Osteoblast (primary cell): ENCODE measurements around the gene STK33. TPM values are rescaled to one million over a fixed set of nuclear protein-coding genes. Genes with fewer than 3 reads are reported as not detected.
"Not testable (repeated sequence)": the region's sequence is repeated elsewhere in the genome, so short reads cannot be mapped to it uniquely, and the experiment has no call there.

Source experiments
- DNase-seq: peaks from one replicate; pipeline ENCODE4 v3.0.0; 2011; ENCODE audit warnings: low spot score, mixed read lengths; ENCODE audit not compliant: insufficient read length; ENCODE audit errors: missing footprints
- H2AFZ ChIP-seq: 2 replicates; pipeline ENCODE4 v1.6.0; 2011; ENCODE audit warnings: mild to moderate bottlenecking, low read length
- H3K27ac ChIP-seq: 2 replicates; pipeline ENCODE4 v1.5.1; 2011; ENCODE audit warnings: mild to moderate bottlenecking, low read depth, low read length, moderate library complexity
- H3K27me3 ChIP-seq: 2 replicates; pipeline ENCODE4 v1.6.0; 2012; ENCODE audit warnings: mild to moderate bottlenecking, control low read depth, inconsistent platforms, low read length, moderate library complexity; ENCODE audit not compliant: insufficient read depth
- H3K36me3 ChIP-seq: 2 replicates; pipeline ENCODE4 v1.5.1; 2011; ENCODE audit warnings: mild to moderate bottlenecking, low read length, control low read depth, moderate library complexity; ENCODE audit not compliant: insufficient read depth
- H3K4me1 ChIP-seq: 2 replicates; pipeline ENCODE4 v1.5.1; 2011; ENCODE audit warnings: mild to moderate bottlenecking, low read length, control low read depth, moderate library complexity; ENCODE audit not compliant: insufficient read depth
- H3K4me2 ChIP-seq: 2 replicates; pipeline ENCODE4 v1.6.0; 2011; ENCODE audit warnings: mild to moderate bottlenecking, low read length; ENCODE audit not compliant: insufficient read depth
- H3K4me3 ChIP-seq: fragments of 200-600 bp; sonication (generic); 3 replicates; pipeline ENCODE4 v1.5.1; 2012; ENCODE audit warnings: mild to moderate bottlenecking, low read length, inconsistent platforms; ENCODE audit not compliant: insufficient read depth
- H3K79me2 ChIP-seq: 2 replicates; pipeline ENCODE4 v1.6.0; 2012; ENCODE audit warnings: mild to moderate bottlenecking, low read length, control low read depth, inconsistent platforms; ENCODE audit not compliant: insufficient read depth
- H3K9me3 ChIP-seq: 2 replicates; pipeline ENCODE4 v1.5.1; 2011; ENCODE audit warnings: low read depth, low read length, control low read depth
- H4K20me1 ChIP-seq: 2 replicates; pipeline ENCODE4 v1.6.0; 2012; ENCODE audit warnings: mild to moderate bottlenecking, low read length, control low read depth; ENCODE audit not compliant: insufficient read depth
- CTCF ChIP-seq: IDR thresholded peaks from 2 replicates; pipeline ENCODE4 v1.5.1; 2011; ENCODE audit warnings: mild to moderate bottlenecking, low read depth, low read length, moderate library complexity; ENCODE audit errors: extremely low read depth
- total RNA-seq: library from RNA; depleted of rRNA; stranded (reverse); fragments of >200 nt; gene quantifications from 2 replicates; pipeline ENCODE4 v1.2.3, GENCODE V29; 2012

The STK33 gene
- total RNA-seq, 1 donor: 0.72 TPM

- H3K27me3 ChIP-seq: peaks cover 6% of the 10 kb centered on the region
Observed at GRCh38 chr11:8477151-8477550, 116.9 kb downstream of the STK33 start.

GRCh38 chr11:8467806-8468205 lies 126.2 kb downstream of the STK33 start:
- H3K27me3 ChIP-seq, H3K36me3 ChIP-seq, H3K9me3 ChIP-seq, H3K79me2 ChIP-seq, H3K4me2 ChIP-seq, H2AFZ ChIP-seq, DNase-seq, H3K4me1 ChIP-seq, H3K4me3 ChIP-seq, H4K20me1 ChIP-seq, H3K27ac ChIP-seq: not testable (repeated sequence)

More at GRCh38 chr11:8477151-8477550, 116.9 kb downstream of the STK33 start:
- no peak overlapping the region for H3K4me3 ChIP-seq
- H3K4me2 ChIP-seq: no peak overlapping the region
- no peaks in the 10 kb centered on the region for H3K9me3 ChIP-seq
- no peaks in the 10 kb centered on the region for H3K79me2 ChIP-seq
- no peaks in the 10 kb centered on the region for H3K36me3 ChIP-seq
- no peak overlapping the region for H3K27ac ChIP-seq
- no peaks in the 10 kb centered on the region for H4K20me1 ChIP-seq
- DNase-seq: no peak
- H3K4me1 ChIP-seq: no peaks in the 10 kb centered on the region
- TF ChIP-seq CTCF: no peak
- no peak overlapping the region for H2AFZ ChIP-seq

GRCh38 chr11:8467356-8467755 lies 126.7 kb downstream of the STK33 start:
- not testable (repeated sequence) for H3K36me3 ChIP-seq, H3K27ac ChIP-seq, H3K4me3 ChIP-seq, H3K4me1 ChIP-seq, H4K20me1 ChIP-seq, H3K9me3 ChIP-seq, H2AFZ ChIP-seq, H3K27me3 ChIP-seq, DNase-seq, H3K79me2 ChIP-seq, H3K4me2 ChIP-seq

- H3K27me3 ChIP-seq, DNase-seq, H3K36me3 ChIP-seq: not testable (repeated sequence)
Observed at GRCh38 chr11:8466884-8467283, 127.1 kb downstream of the STK33 start.

GRCh38 chr11:8459711-8460399 lies 134.2 kb downstream of the STK33 start:
- no peak for DNase-seq
- no peaks in the 10 kb centered on the region for H3K4me1 ChIP-seq
- no peak overlapping the region for H3K27ac ChIP-seq
- no peak overlapping the region for H3K4me2 ChIP-seq
- no peak for TF ChIP-seq CTCF
- H4K20me1 ChIP-seq: no peaks in the 10 kb centered on the region
- no peaks in the 10 kb centered on the region for H3K36me3 ChIP-seq
- no peaks in the 10 kb centered on the region for H3K79me2 ChIP-seq
- H3K4me3 ChIP-seq: no peak overlapping the region
- H3K27me3 ChIP-seq: no peaks in the 10 kb centered on the region
- H2AFZ ChIP-seq: no peak overlapping the region
- H3K9me3 ChIP-seq: no peaks in the 10 kb centered on the region

More at GRCh38 chr11:8466884-8467283, 127.1 kb downstream of the STK33 start:
- H3K79me2 ChIP-seq, H3K27ac ChIP-seq, H3K4me3 ChIP-seq, H2AFZ ChIP-seq, H4K20me1 ChIP-seq, H3K4me2 ChIP-seq, H3K9me3 ChIP-seq, H3K4me1 ChIP-seq: not testable (repeated sequence)
